Measurements from ENCODE around the gene DNAJC6.

DNAJC6 gene

GRCh38 chr1:65334081-65334480 is 24.7 kb downstream of the DNAJC6 start:
- Histone ChIP-seq H3K4me3 (ENCODE audit: insufficient read depth, low read length, poor library complexity, severe bottlenecking) (no peak overlapping the region), H3K4me2 (ENCODE audit: low read depth, low read length, poor library complexity, severe bottlenecking) (no peak overlapping the region), H3K9me3 (ENCODE audit: insufficient read depth, low read length) (no peaks in the 10 kb centered on the region), H4K20me1 (ENCODE audit: low read depth, low read length) (no peaks in the 10 kb centered on the region), H3K9me2 (replicated peaks; ENCODE audit: insufficient read depth, low read length) (no peaks in the 10 kb centered on the region), H3K27me3 (ENCODE audit: low read length) (no peaks in the 10 kb centered on the region), H2AFZ (ENCODE audit: low read depth, low read length, severe bottlenecking) (no peak overlapping the region), H3K79me2 (ENCODE audit: insufficient read depth, low read length) (no peaks in the 10 kb centered on the region), H3K27ac (ENCODE audit: low read depth, low read length) (no peak overlapping the region), H3F3A (ENCODE audit: insufficient read depth) (no peaks in the 10 kb centered on the region), H3K36me3 (ENCODE audit: low read length) (no peaks in the 10 kb centered on the region), H3K9ac (ENCODE audit: low read length) (no peak overlapping the region)
- no peak for TF ChIP-seq EZH2phosphoT487 (conservative IDR thresholded peaks at IDR 0.05; ENCODE audit: low read length)
- TF ChIP-seq, protein P1, sequence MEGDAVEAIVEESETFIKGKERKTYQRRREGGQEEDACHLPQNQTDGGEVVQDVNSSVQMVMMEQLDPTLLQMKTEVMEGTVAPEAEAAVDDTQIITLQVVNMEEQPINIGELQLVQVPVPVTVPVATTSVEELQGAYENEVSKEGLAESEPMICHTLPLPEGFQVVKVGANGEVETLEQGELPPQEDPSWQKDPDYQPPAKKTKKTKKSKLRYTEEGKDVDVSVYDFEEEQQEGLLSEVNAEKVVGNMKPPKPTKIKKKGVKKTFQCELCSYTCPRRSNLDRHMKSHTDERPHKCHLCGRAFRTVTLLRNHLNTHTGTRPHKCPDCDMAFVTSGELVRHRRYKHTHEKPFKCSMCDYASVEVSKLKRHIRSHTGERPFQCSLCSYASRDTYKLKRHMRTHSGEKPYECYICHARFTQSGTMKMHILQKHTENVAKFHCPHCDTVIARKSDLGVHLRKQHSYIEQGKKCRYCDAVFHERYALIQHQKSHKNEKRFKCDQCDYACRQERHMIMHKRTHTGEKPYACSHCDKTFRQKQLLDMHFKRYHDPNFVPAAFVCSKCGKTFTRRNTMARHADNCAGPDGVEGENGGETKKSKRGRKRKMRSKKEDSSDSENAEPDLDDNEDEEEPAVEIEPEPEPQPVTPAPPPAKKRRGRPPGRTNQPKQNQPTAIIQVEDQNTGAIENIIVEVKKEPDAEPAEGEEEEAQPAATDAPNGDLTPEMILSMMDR (IDR thresholded peaks at IDR 0.05; ENCODE audit: insufficient read depth, low read length, poor library complexity, severe bottlenecking) = no peak

- Histone ChIP-seq H3K9ac (ENCODE audit: low read length) (no peak overlapping the region), H3K27me3 (ENCODE audit: low read length) (no peaks in the 10 kb centered on the region), H3K4me2 (ENCODE audit: low read depth, low read length, poor library complexity, severe bottlenecking) (no peak overlapping the region), H3K27ac (ENCODE audit: low read depth, low read length) (no peak overlapping the region), H4K20me1 (ENCODE audit: low read depth, low read length) (no peaks in the 10 kb centered on the region), H3K9me2 (replicated peaks; ENCODE audit: insufficient read depth, low read length) (no peaks in the 10 kb centered on the region), H2AFZ (ENCODE audit: low read depth, low read length, severe bottlenecking) (no peak overlapping the region), H3K9me3 (ENCODE audit: insufficient read depth, low read length) (no peaks in the 10 kb centered on the region), H3K4me3 (ENCODE audit: insufficient read depth, low read length, poor library complexity, severe bottlenecking) (no peak overlapping the region), H3K79me2 (ENCODE audit: insufficient read depth, low read length) (no peaks in the 10 kb centered on the region), H3K36me3 (ENCODE audit: low read length) (no peaks in the 10 kb centered on the region), H3F3A (ENCODE audit: insufficient read depth) (no peaks in the 10 kb centered on the region)
- no peak for TF ChIP-seq EZH2phosphoT487 (conservative IDR thresholded peaks at IDR 0.05; ENCODE audit: low read length)
- TF ChIP-seq, protein P1 (IDR thresholded peaks at IDR 0.05; ENCODE audit: insufficient read depth, low read length, poor library complexity, severe bottlenecking) = no peak
Observed at GRCh38 chr1:65339866-65340468, 30.6 kb downstream of the DNAJC6 start.

DNA sequence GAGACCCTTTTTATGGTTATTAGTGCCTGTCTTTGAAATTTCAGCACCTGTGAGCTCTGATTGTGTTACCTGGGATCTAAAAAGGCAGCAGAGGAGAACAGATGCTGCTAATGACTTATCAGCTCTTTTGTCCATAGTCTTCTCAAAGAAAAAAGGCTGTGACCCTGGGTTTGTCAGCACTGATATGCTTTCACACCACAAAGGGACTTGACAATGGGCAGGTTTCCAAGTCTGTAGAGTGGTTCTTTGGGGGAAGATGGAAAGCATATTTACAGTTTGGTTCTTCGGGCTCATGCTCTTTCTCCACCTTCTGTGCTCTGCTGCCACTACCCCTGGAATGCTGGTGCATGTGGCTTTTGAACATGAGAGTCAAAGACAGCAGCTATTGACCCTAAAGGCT is 32.0 kb downstream of the DNAJC6 start:
- no peaks in the 10 kb centered on the region for H3K9me3 ChIP-seq (ENCODE audit: insufficient read depth, low read length)
- no peak overlapping the region for H3K9ac ChIP-seq (ENCODE audit: low read length)
- H2AFZ ChIP-seq (ENCODE audit: low read depth, low read length, severe bottlenecking) = no peak overlapping the region
- no peaks in the 10 kb centered on the region for H3K79me2 ChIP-seq (ENCODE audit: insufficient read depth, low read length)
- no peak overlapping the region for H3K4me3 ChIP-seq (ENCODE audit: insufficient read depth, low read length, poor library complexity, severe bottlenecking)
- TF ChIP-seq EZH2phosphoT487 (conservative IDR thresholded peaks at IDR 0.05; ENCODE audit: low read length) = no peak
- no peak overlapping the region for H3K27ac ChIP-seq (ENCODE audit: low read depth, low read length)
- H3K9me2 ChIP-seq (replicated peaks; ENCODE audit: insufficient read depth, low read length) = no peaks in the 10 kb centered on the region
- no peaks in the 10 kb centered on the region for H4K20me1 ChIP-seq (ENCODE audit: low read depth, low read length)
- H3K27me3 ChIP-seq (ENCODE audit: low read length) = no peaks in the 10 kb centered on the region
- H3K36me3 ChIP-seq (ENCODE audit: low read length) = no peaks in the 10 kb centered on the region
- H3K4me2 ChIP-seq (ENCODE audit: low read depth, low read length, poor library complexity, severe bottlenecking) = no peak overlapping the region
- H3F3A ChIP-seq (ENCODE audit: insufficient read depth) = no peaks in the 10 kb centered on the region

GRCh38 chr1:65343286-65343685 is 33.9 kb downstream of the DNAJC6 start:
- H3K4me3 ChIP-seq (ENCODE audit: insufficient read depth, low read length, poor library complexity, severe bottlenecking) = no peak overlapping the region

More at GRCh38 chr1:65343286-65343685, 33.9 kb downstream of the DNAJC6 start:
- Histone ChIP-seq H3K27ac (ENCODE audit: low read depth, low read length) (no peak overlapping the region), H4K20me1 (ENCODE audit: low read depth, low read length) (no peaks in the 10 kb centered on the region), H3K79me2 (ENCODE audit: insufficient read depth, low read length) (no peaks in the 10 kb centered on the region), H3F3A (ENCODE audit: insufficient read depth) (no peaks in the 10 kb centered on the region), H3K27me3 (ENCODE audit: low read length) (no peaks in the 10 kb centered on the region), H3K4me2 (ENCODE audit: low read depth, low read length, poor library complexity, severe bottlenecking) (no peak overlapping the region), H3K36me3 (ENCODE audit: low read length) (no peaks in the 10 kb centered on the region), H3K9me2 (replicated peaks; ENCODE audit: insufficient read depth, low read length) (no peaks in the 10 kb centered on the region), H3K9ac (ENCODE audit: low read length) (no peak overlapping the region), H2AFZ (ENCODE audit: low read depth, low read length, severe bottlenecking) (no peak overlapping the region), H3K9me3 (ENCODE audit: insufficient read depth, low read length) (no peaks in the 10 kb centered on the region)
- TF ChIP-seq, protein P1 (IDR thresholded peaks at IDR 0.05; ENCODE audit: insufficient read depth, low read length, poor library complexity, severe bottlenecking) = no peak
- TF ChIP-seq EZH2phosphoT487 (conservative IDR thresholded peaks at IDR 0.05; ENCODE audit: low read length) = no peak
